ENCODE results near the gene GH1.

DNA sequence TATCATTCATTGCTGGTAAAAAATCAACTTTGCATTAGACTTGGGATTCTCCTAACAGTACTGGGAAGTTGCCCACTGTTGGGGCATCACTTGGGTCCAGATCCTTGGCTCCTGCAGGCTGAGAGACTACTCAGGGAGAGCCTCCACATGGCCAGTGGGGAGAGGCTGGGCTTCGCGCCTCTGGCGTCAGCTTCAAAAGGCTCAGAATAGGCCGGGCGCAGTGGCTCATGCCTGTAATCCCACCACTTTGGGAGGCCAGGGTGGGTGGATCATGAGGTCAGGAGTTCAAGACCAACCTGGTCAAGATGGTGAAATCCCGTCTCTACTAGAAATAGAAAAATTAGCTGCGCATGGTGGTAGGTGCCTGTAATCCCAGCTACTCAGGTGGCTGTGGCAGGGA lies 4.2 kb downstream of the GH1 start:
- TF ChIP-seq TAF1 (IDR thresholded peaks at IDR 0.05; ENCODE audit: borderline replicate concordance, low read depth, low read length) (no peak), POLR2AphosphoS5 (IDR thresholded peaks at IDR 0.05; ENCODE audit: low read depth, low read length) (no peak), POLR2A (IDR thresholded peaks at IDR 0.05; ENCODE audit: low read depth, low read length) (no peak)
